Transverse colon (tissue), 4 donors: ENCODE results near the gene ATP1A2. TPM values are rescaled to one million over a fixed set of nuclear protein-coding genes. Genes with fewer than 3 reads are reported as not detected.

Experiments used
- DNase-seq: peaks from one replicate; pipeline ENCODE4 v3.0.0-alpha.2; 2019
- H3K27ac ChIP-seq, 4 donors: fragments of 200-600 bp; sonication (generic); 2 replicates each; pipeline ENCODE4 v1.5.1; 2016 to 2018; ENCODE audit warnings: inconsistent platforms in 4 of 4
- H3K27me3 ChIP-seq: fragments of 200-600 bp; sonication (generic); 2 replicates; pipeline ENCODE4 v1.5.1; 2017; ENCODE audit warnings: inconsistent platforms
- H3K36me3 ChIP-seq, 4 donors: fragments of 200-600 bp; sonication (generic); 2 replicates each; pipeline ENCODE4 v1.5.1; 2017 to 2019; ENCODE audit warnings: inconsistent platforms in 4 of 4
- H3K4me1 ChIP-seq, 4 donors: fragments of 200-600 bp; sonication (generic); 2 replicates each; pipeline ENCODE4 v1.5.1; 2017 to 2020; ENCODE audit warnings: inconsistent platforms in 4 of 4
- H3K4me3 ChIP-seq, 4 donors: fragments of 200-600 bp; sonication (generic); 1 replicate in 1 of 4; 2 replicates in 3 of 4; pipeline versions ENCODE4 v1.5.1 to v1.6.1; 2017 to 2019; ENCODE audit warnings: inconsistent platforms in 4 of 4
- H3K9me3 ChIP-seq, 2 donors: fragments of 200-600 bp; sonication (generic); 2 replicates each; pipeline ENCODE4 v1.5.1; 2017 to 2019; ENCODE audit warnings: inconsistent platforms in 2 of 2
- CTCF ChIP-seq, 5 experiments: fragments of 200-600 bp in 3 of 5; fragments of 450-650 bp in 2 of 5; sonication (generic) in 3 of 5; IDR thresholded peaks; 1 replicate in 2 of 5; 2 replicates in 3 of 5; pipeline ENCODE4 v1.5.1; 2016 to 2017; ENCODE audit warnings: antibody characterized with exemption in 5 of 5, inconsistent platforms in 3 of 5, mild to moderate bottlenecking in 2 of 5, moderate library complexity in 1 of 5
- EP300 ChIP-seq: sonication (generic); formaldehyde crosslinking; IDR thresholded peaks from one replicate; pipeline ENCODE4 v1.6.1; 2017; ENCODE audit warnings: antibody characterized with exemption, low read depth
- POLR2A ChIP-seq: fragments of 450-650 bp; IDR thresholded peaks from one replicate; pipeline ENCODE4 v1.6.1; 2016; ENCODE audit warnings: antibody characterized with exemption, mild to moderate bottlenecking, moderate library complexity
- POLR2AphosphoS5 ChIP-seq, 3 donors: sonication (generic); formaldehyde crosslinking; IDR thresholded peaks; one replicate each; pipeline ENCODE4 v1.6.1; 2016; ENCODE audit warnings: antibody characterized with exemption in 3 of 3
- WGBS, 2 donors: methylation state at CpG; one replicate each; pipeline ENCODE4 v1.1.5; 2018; ENCODE audit warnings: low coverage in 1 of 2; 5-methylcytosine and 5-hydroxymethylcytosine counted together
- in situ Hi-C, 4 donors: fragments of 200-750 bp; cut with MboI; loops; one replicate each; pipeline versions ENCODE4 v1.15.0 to v1.15.1; 2017; ENCODE audit warnings: low sequenced_read_pairs in 3 of 4, low pct_ligation_motif_present in 1 of 4, low pct_unique_long_range_greater_than_20kb in 1 of 4
- intact Hi-C: fragments of 100-400 bp; cut with DNase I; formaldehyde crosslinking; loops from one replicate; pipeline ENCODE4 v1.15.1; 2023; ENCODE audit warnings: low total_unique reads
- total RNA-seq, 4 donors: library from RNA; depleted of rRNA; stranded (reverse); fragments of >200 nt; gene quantifications; one replicate each; pipeline ENCODE4 v1.1.0, GENCODE V29; 2016

Gene ATP1A2
- total RNA-seq, 4 donors from 2014 or later, result 11.4 to 40.8 (median 23.1) TPM

- Histone ChIP-seq H3K27ac (no peak overlapping the region), H3K36me3 (no peaks in the 10 kb centered on the region), H3K4me1 (no peaks in the 10 kb centered on the region), H3K9me3 (no peaks in the 10 kb centered on the region), H3K27me3 (no peaks in the 10 kb centered on the region), H3K4me3 (no peak overlapping the region)
- in situ Hi-C loops (no loop called here), intact Hi-C loops (no loop called here)
- no peak for DNase-seq
- TF ChIP-seq CTCF (IDR thresholded peaks at IDR 0.05) (no peak), POLR2A (no peak), EP300 (no peak), POLR2AphosphoS5 (IDR thresholded peaks at IDR 0.05) (no peak)
- 93% methylated on average over 22 of the region's 22 CpGs; no CpG with 5 or more reads in 1 of the 2 donors for WGBS, 2 donors
Observed at GRCh38 chr1:160136121-160136925, 20.8 kb downstream of the ATP1A2 start.

- H3K9me3 ChIP-seq, result no peaks in the 10 kb centered on the region
- intact Hi-C loops (no loop called here), in situ Hi-C loops (no loop called here)
- 95% methylated on average over 5 of the region's 5 CpGs; no CpG with 5 or more reads in 1 of the 2 donors for WGBS, 2 donors
- no peaks in the 10 kb centered on the region for H3K27me3 ChIP-seq
- DNase-seq, result no peak
- no peaks in the 10 kb centered on the region for H3K4me1 ChIP-seq
- no peak overlapping the region for H3K4me3 ChIP-seq
- TF ChIP-seq CTCF (IDR thresholded peaks at IDR 0.05) (no peak), POLR2A (no peak), EP300 (no peak), POLR2AphosphoS5 (IDR thresholded peaks at IDR 0.05) (no peak)
- H3K36me3 ChIP-seq, result no peaks in the 10 kb centered on the region
- H3K27ac ChIP-seq, result no peak overlapping the region
Observed at GRCh38 chr1:160136926-160137200, 21.3 kb downstream of the ATP1A2 start.

- DNase-seq, result no peak
- in situ Hi-C loops, result no loop called here
- intact Hi-C loops, result no loop called here
- H3K9me3 ChIP-seq, result no peaks in the 10 kb centered on the region
- no peaks in the 10 kb centered on the region for H3K27me3 ChIP-seq
- H3K27ac ChIP-seq, result no peak overlapping the region
- H3K4me3 ChIP-seq, result no peak overlapping the region
- no peaks in the 10 kb centered on the region for H3K36me3 ChIP-seq
- H3K4me1 ChIP-seq, result no peaks in the 10 kb centered on the region
- WGBS, 2 donors, result 80 to 83% methylated on average over 3 to 8 of the region's 8 CpGs
- TF ChIP-seq POLR2A (no peak), POLR2AphosphoS5 (IDR thresholded peaks at IDR 0.05) (no peak), CTCF (IDR thresholded peaks at IDR 0.05) (no peak), EP300 (no peak)
Observed at GRCh38 chr1:160137216-160137862, 21.8 kb downstream of the ATP1A2 start.

- no peak overlapping the region for H3K27ac ChIP-seq
- H3K36me3 ChIP-seq, result no peaks in the 10 kb centered on the region
- H3K27me3 ChIP-seq, result no peaks in the 10 kb centered on the region
- DNase-seq, result no peak
- H3K9me3 ChIP-seq, result no peaks in the 10 kb centered on the region
- TF ChIP-seq EP300 (no peak), POLR2AphosphoS5 (IDR thresholded peaks at IDR 0.05) (no peak), POLR2A (no peak), CTCF (IDR thresholded peaks at IDR 0.05) (no peak)
- 85 to 86% methylated on average over 4 to 8 of the region's 8 CpGs for WGBS, 2 donors
- H3K4me3 ChIP-seq, result no peak overlapping the region
- intact Hi-C loops (no loop called here), in situ Hi-C loops (no loop called here)
- H3K4me1 ChIP-seq, result no peaks in the 10 kb centered on the region
Observed at GRCh38 chr1:160139840-160140239, 24.3 kb downstream of the ATP1A2 start.
